ENCODE results near the gene MRPS23.

MRPS23 gene

DNA sequence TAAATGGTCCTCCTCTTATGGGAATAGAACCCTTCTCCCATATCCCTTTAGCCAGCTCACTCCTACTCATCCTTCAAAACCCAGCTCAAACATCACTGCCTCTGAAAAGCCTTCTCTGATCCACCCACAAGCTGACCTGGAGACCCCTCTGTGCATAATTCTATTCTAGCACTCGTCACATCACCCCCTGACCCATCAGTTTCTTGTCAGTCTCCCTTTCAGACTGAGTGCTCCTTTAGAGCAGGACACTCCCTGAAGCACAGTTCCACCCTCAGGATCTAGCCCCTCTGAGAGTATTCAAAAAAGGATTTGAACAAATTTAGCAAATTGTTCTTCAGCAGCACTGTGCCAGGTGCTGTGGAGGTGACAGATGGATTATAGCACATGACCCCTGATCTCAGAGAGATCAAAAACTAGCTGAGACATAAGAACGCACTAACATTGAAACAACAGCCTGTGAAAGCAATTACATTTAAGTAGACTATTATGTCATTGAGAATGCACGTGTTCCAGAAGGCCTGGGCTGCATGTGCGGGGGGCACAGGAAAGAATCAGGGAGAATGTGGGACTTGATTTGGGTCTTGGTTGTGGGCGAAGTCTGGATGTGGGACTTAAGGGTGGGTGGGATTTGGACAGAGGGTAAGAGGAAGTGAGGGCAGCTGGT is 43.5 kb downstream of the MRPS23 start:
- Histone ChIP-seq H3K36me3 (replicated peaks in 1 of 2; ENCODE audit: control insufficient read depth in 2 of 2, insufficient read depth in 2 of 2, low read length in 2 of 2) (no peaks in the 10 kb centered on the region), H2BK15ac (ENCODE audit: low read length) (no peak overlapping the region), H3K79me1 (ENCODE audit: low read depth, low read length) (no peaks in the 10 kb centered on the region), H4K91ac (ENCODE audit: low read depth, low read length, poor library complexity) (no peak overlapping the region), H2AK5ac (ENCODE audit: low read depth, low read length) (no peak overlapping the region), H3K23ac (ENCODE audit: low read depth, low read length, poor library complexity) (no peak overlapping the region), H3K27ac (replicated peaks; ENCODE audit: low read length) (no peak overlapping the region), H3K4me2 (ENCODE audit: insufficient read depth, low read length, poor library complexity, severe bottlenecking) (no peak overlapping the region), H3K4me1 (ENCODE audit: control insufficient read depth in 2 of 2, insufficient read depth in 1 of 2, low read depth in 1 of 2, low read length in 2 of 2) (peaks cover 12 to 36% of the 10 kb centered on the region in 2 donors), H2BK5ac (ENCODE audit: low read length) (no peak overlapping the region), H3K4me3 (ENCODE audit: low read length in 2 of 2) (no peak overlapping the region), H3K9me3 (replicated peaks in 1 of 2; ENCODE audit: control insufficient read depth in 2 of 2, insufficient read depth in 1 of 2, low read depth in 1 of 2, low read length in 2 of 2) (peaks cover 1 to 10% of the 10 kb centered on the region in 2 donors), H2AFZ (ENCODE audit: low read length) (peak overlapping the region; percentile 62), H2BK120ac (ENCODE audit: low read depth, low read length) (no peak overlapping the region), H3K27me3 (ENCODE audit: control insufficient read depth in 3 of 3, insufficient read depth in 3 of 3, low read depth in 1 of 3, low read length in 3 of 3) (no peaks in the 10 kb centered on the region), H3K9ac (ENCODE audit: low read depth, low read length, poor library complexity) (no peak overlapping the region), H3K18ac (ENCODE audit: low read length) (no peak overlapping the region), H4K8ac (ENCODE audit: low read depth, low read length) (no peak overlapping the region), H3K14ac (ENCODE audit: low read length) (no peak overlapping the region), H2BK12ac (ENCODE audit: low read length) (no peak overlapping the region), H3K4ac (ENCODE audit: low read length) (no peak overlapping the region)
- DNase-seq (ENCODE audit: low spot score): no peak
- WGBS, 2 donors (ENCODE audit: extremely low coverage in 2 of 2, insufficient read length in 2 of 2, insufficient replicate concordance in 1 of 2): no CpG with 5 or more reads among the region's 5 CpGs

GRCh38 chr17:57803021-57803420 is 46.8 kb downstream of the MRPS23 start:
- no CpG with 5 or more reads among the region's 4 CpGs for WGBS, 2 donors (ENCODE audit: extremely low coverage in 2 of 2, insufficient read length in 2 of 2, insufficient replicate concordance in 1 of 2)
- Histone ChIP-seq H3K36me3 (replicated peaks in 1 of 2; ENCODE audit: control insufficient read depth in 2 of 2, insufficient read depth in 2 of 2, low read length in 2 of 2) (no peaks in the 10 kb centered on the region), H2BK12ac (ENCODE audit: low read length) (no peak overlapping the region), H2BK5ac (ENCODE audit: low read length) (no peak overlapping the region), H3K4me3 (ENCODE audit: low read length in 2 of 2) (no peak overlapping the region), H3K4me2 (ENCODE audit: insufficient read depth, low read length, poor library complexity, severe bottlenecking) (no peak overlapping the region), H2AFZ (ENCODE audit: low read length) (no peak overlapping the region), H2BK120ac (ENCODE audit: low read depth, low read length) (no peak overlapping the region), H3K27ac (replicated peaks; ENCODE audit: low read length) (peak overlapping the region; percentile 34), H3K9ac (ENCODE audit: low read depth, low read length, poor library complexity) (no peak overlapping the region), H3K9me3 (replicated peaks in 1 of 2; ENCODE audit: control insufficient read depth in 2 of 2, insufficient read depth in 1 of 2, low read depth in 1 of 2, low read length in 2 of 2) (peaks cover 2 to 21% of the 10 kb centered on the region in 2 donors), H3K27me3 (ENCODE audit: control insufficient read depth in 3 of 3, insufficient read depth in 3 of 3, low read depth in 1 of 3, low read length in 3 of 3) (no peaks in the 10 kb centered on the region), H3K79me1 (ENCODE audit: low read depth, low read length) (no peaks in the 10 kb centered on the region), H4K8ac (ENCODE audit: low read depth, low read length) (no peak overlapping the region), H4K91ac (ENCODE audit: low read depth, low read length, poor library complexity) (no peak overlapping the region), H3K18ac (ENCODE audit: low read length) (no peak overlapping the region), H3K4me1 (ENCODE audit: control insufficient read depth in 2 of 2, insufficient read depth in 1 of 2, low read depth in 1 of 2, low read length in 2 of 2) (peaks cover 12 to 24% of the 10 kb centered on the region in 2 donors), H2AK5ac (ENCODE audit: low read depth, low read length) (no peak overlapping the region), H3K4ac (ENCODE audit: low read length) (no peak overlapping the region), H2BK15ac (ENCODE audit: low read length) (no peak overlapping the region), H3K14ac (ENCODE audit: low read length) (no peak overlapping the region), H3K23ac (ENCODE audit: low read depth, low read length, poor library complexity) (no peak overlapping the region)
- DNase-seq (ENCODE audit: low spot score): peak; percentile 38

DNA sequence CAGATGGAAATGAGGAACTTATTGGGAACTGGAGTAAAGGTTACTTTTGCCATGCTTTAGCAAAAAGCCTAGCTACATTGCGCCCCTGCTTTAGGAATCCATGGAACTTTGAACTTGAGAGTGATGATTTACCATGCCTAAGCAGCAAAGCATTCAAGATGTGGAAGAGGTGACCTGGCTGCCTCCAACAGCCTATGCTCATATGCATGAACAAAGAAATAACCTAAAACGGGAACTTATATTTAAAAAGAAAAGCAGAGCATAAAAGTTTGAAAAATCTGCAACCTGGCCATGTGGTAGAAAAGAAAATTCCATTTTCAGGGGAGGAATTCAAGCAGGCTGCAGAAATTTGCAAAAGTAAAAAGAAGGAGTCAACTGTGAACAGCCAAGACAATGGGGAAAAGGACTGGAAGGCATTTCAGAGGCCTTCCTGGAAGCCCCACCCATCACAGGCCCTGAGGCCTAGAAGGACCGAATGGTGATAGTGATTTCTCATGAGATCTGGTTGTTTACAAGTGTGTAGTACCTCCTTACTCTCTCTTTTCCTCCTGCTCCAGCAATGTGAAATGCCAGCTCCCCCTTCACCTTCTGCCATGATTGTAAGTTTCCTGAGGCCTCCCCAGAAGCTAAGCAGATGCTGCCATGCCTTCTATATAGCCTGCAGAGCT is 48.7 kb downstream of the MRPS23 start:
- no peak overlapping the region for H2BK15ac ChIP-seq (ENCODE audit: low read length)
- no peak for DNase-seq (ENCODE audit: low spot score)
- H4K8ac ChIP-seq (ENCODE audit: low read depth, low read length): no peak overlapping the region
- H3K4me2 ChIP-seq (ENCODE audit: insufficient read depth, low read length, poor library complexity, severe bottlenecking): no peak overlapping the region
- H3K14ac ChIP-seq (ENCODE audit: low read length): no peak overlapping the region
- H2AK5ac ChIP-seq (ENCODE audit: low read depth, low read length): no peak overlapping the region
- no peaks in the 10 kb centered on the region for H3K79me1 ChIP-seq (ENCODE audit: low read depth, low read length)
- no peak overlapping the region for H4K91ac ChIP-seq (ENCODE audit: low read depth, low read length, poor library complexity)
- H3K27ac ChIP-seq (replicated peaks; ENCODE audit: low read length): no peak overlapping the region
- peaks cover 2 to 21% of the 10 kb centered on the region in 2 donors for H3K9me3 ChIP-seq (replicated peaks in 1 of 2; ENCODE audit: control insufficient read depth in 2 of 2, insufficient read depth in 1 of 2, low read depth in 1 of 2, low read length in 2 of 2)
- H3K4ac ChIP-seq (ENCODE audit: low read length): no peak overlapping the region
- H3K23ac ChIP-seq (ENCODE audit: low read depth, low read length, poor library complexity): no peak overlapping the region
- no peak overlapping the region for H2BK120ac ChIP-seq (ENCODE audit: low read depth, low read length)
- no peak overlapping the region for H2BK5ac ChIP-seq (ENCODE audit: low read length)
- no CpG with 5 or more reads among the region's 3 CpGs for WGBS, 2 donors (ENCODE audit: extremely low coverage in 2 of 2, insufficient read length in 2 of 2, insufficient replicate concordance in 1 of 2)
- no peak overlapping the region for H2AFZ ChIP-seq (ENCODE audit: low read length)
- no peaks in the 10 kb centered on the region for H3K36me3 ChIP-seq (replicated peaks in 1 of 2; ENCODE audit: control insufficient read depth in 2 of 2, insufficient read depth in 2 of 2, low read length in 2 of 2)
- H3K27me3 ChIP-seq (ENCODE audit: control insufficient read depth in 3 of 3, insufficient read depth in 3 of 3, low read depth in 1 of 3, low read length in 3 of 3): no peaks in the 10 kb centered on the region
- H3K4me1 ChIP-seq (ENCODE audit: control insufficient read depth in 2 of 2, insufficient read depth in 1 of 2, low read depth in 1 of 2, low read length in 2 of 2): peaks cover 10 to 19% of the 10 kb centered on the region in 2 donors
- H2BK12ac ChIP-seq (ENCODE audit: low read length): no peak overlapping the region
- H3K18ac ChIP-seq (ENCODE audit: low read length): no peak overlapping the region
- H3K4me3 ChIP-seq (ENCODE audit: low read length in 2 of 2): no peak overlapping the region
- no peak overlapping the region for H3K9ac ChIP-seq (ENCODE audit: low read depth, low read length, poor library complexity)

DNA sequence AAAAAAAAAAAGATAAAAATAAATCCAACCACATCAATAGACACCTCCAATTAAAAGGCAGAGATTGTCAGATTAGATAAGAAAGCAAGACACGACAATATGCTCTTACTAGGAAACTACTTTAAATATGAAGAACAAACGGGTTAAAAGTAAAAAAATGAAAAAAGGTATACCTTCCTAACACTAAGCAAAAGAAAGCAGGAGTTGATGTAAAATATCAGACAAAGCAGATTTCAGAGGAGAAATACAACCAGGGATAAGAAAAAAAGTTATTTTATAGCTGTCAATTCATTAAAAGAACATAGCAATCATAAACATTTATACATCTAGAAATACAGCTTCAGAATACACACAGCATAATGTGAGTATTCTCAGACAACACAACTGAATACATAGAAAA is 55.0 kb downstream of the MRPS23 start:
- H3K14ac ChIP-seq (ENCODE audit: low read length): no peak overlapping the region
- H4K8ac ChIP-seq (ENCODE audit: low read depth, low read length): no peak overlapping the region
- H4K91ac ChIP-seq (ENCODE audit: low read depth, low read length, poor library complexity): no peak overlapping the region
- no peaks in the 10 kb centered on the region for H3K79me1 ChIP-seq (ENCODE audit: low read depth, low read length)
- H3K23ac ChIP-seq (ENCODE audit: low read depth, low read length, poor library complexity): no peak overlapping the region
- H3K18ac ChIP-seq (ENCODE audit: low read length): no peak overlapping the region
- no peak overlapping the region for H3K27ac ChIP-seq (replicated peaks; ENCODE audit: low read length)
- no peak overlapping the region for H2BK15ac ChIP-seq (ENCODE audit: low read length)
- H3K27me3 ChIP-seq (ENCODE audit: control insufficient read depth in 3 of 3, insufficient read depth in 3 of 3, low read depth in 1 of 3, low read length in 3 of 3): no peaks in the 10 kb centered on the region
- H3K4me3 ChIP-seq (ENCODE audit: low read length in 2 of 2): no peak overlapping the region
- H3K4me2 ChIP-seq (ENCODE audit: insufficient read depth, low read length, poor library complexity, severe bottlenecking): no peak overlapping the region
- no peaks in the 10 kb centered on the region for H3K4me1 ChIP-seq (ENCODE audit: control insufficient read depth in 2 of 2, insufficient read depth in 1 of 2, low read depth in 1 of 2, low read length in 2 of 2)
- no peak overlapping the region for H3K9ac ChIP-seq (ENCODE audit: low read depth, low read length, poor library complexity)
- H2AK5ac ChIP-seq (ENCODE audit: low read depth, low read length): no peak overlapping the region
- no peak overlapping the region for H2BK120ac ChIP-seq (ENCODE audit: low read depth, low read length)
- no peaks in the 10 kb centered on the region for H3K9me3 ChIP-seq (replicated peaks in 1 of 2; ENCODE audit: control insufficient read depth in 2 of 2, insufficient read depth in 1 of 2, low read depth in 1 of 2, low read length in 2 of 2)
- H3K36me3 ChIP-seq (replicated peaks in 1 of 2; ENCODE audit: control insufficient read depth in 2 of 2, insufficient read depth in 2 of 2, low read length in 2 of 2): no peaks in the 10 kb centered on the region
- no peak overlapping the region for H2BK5ac ChIP-seq (ENCODE audit: low read length)
- no peak overlapping the region for H3K4ac ChIP-seq (ENCODE audit: low read length)
- no peak overlapping the region for H2BK12ac ChIP-seq (ENCODE audit: low read length)
- no peak for DNase-seq (ENCODE audit: low spot score)
- H2AFZ ChIP-seq (ENCODE audit: low read length): no peak overlapping the region
- WGBS, 2 donors (ENCODE audit: extremely low coverage in 2 of 2, insufficient read length in 2 of 2, insufficient replicate concordance in 1 of 2): no CpG with 5 or more reads among the region's 2 CpGs

All from neuronal stem cell (in vitro differentiated cells).